Activated T-helper 9 cell treated with anti-CD3 and anti-CD28 coated beads, Interleukin-2, amount 50 U/mL, for 16 hours (primary cell): ENCODE measurements around the gene EIF3B.
"Not testable (repeated sequence)": the region's sequence is repeated elsewhere in the genome, so short reads cannot be mapped to it uniquely, and the experiment has no call there.

Experiments used
- DNase-seq: peaks from one replicate; pipeline ENCODE4 v3.0.0-alpha.2; 2020; ENCODE audit warnings: low read depth

EIF3B gene

GRCh38 chr7:2402687-2403013 is 48.0 kb downstream of the EIF3B start:
- no peak for DNase-seq

- DNase-seq = peak; percentile 91
Observed at GRCh38 chr7:2403014-2403717, 48.5 kb downstream of the EIF3B start, which contains the start of gene CHST12. Gene CHST12, plus strand, starts transcription at chr7:2403611. Its CDS starts 29,029 bp downstream, at chr7:2432640.

- DNase-seq = peak; percentile 16
Observed at GRCh38 chr7:2403718-2404648, 49.4 kb downstream of the EIF3B start.

GRCh38 chr7:2404714-2405119 is 50.1 kb downstream of the EIF3B start:
- no peak for DNase-seq

- no peak for DNase-seq
Observed at GRCh38 chr7:2405201-2405600, 50.6 kb downstream of the EIF3B start.

- DNase-seq = peak; percentile 40
Observed at GRCh38 chr7:2405601-2406345, 51.1 kb downstream of the EIF3B start.

- no peak for DNase-seq
Observed at GRCh38 chr7:2409745-2410414, 55.3 kb downstream of the EIF3B start.

GRCh38 chr7:2411049-2411448 is 56.4 kb downstream of the EIF3B start:
- DNase-seq = no peak

- DNase-seq = no peak
Observed at GRCh38 chr7:2411815-2412586, 57.4 kb downstream of the EIF3B start.

- DNase-seq = no peak
Observed at GRCh38 chr7:2412587-2413201, 58.1 kb downstream of the EIF3B start.

- DNase-seq = no peak
Observed at GRCh38 chr7:2416063-2416462, 61.4 kb downstream of the EIF3B start.

- DNase-seq = no peak
Observed at GRCh38 chr7:2416650-2417049, 62.0 kb downstream of the EIF3B start.

GRCh38 chr7:2417178-2417577 is 62.6 kb downstream of the EIF3B start:
- DNase-seq = not testable (repeated sequence)

GRCh38 chr7:2417981-2418481 is 63.4 kb downstream of the EIF3B start:
- peak; percentile 37 for DNase-seq

GRCh38 chr7:2420216-2420933 is 65.7 kb downstream of the EIF3B start:
- no peak for DNase-seq

GRCh38 chr7:2421943-2422310 is 67.3 kb downstream of the EIF3B start:
- no peak for DNase-seq

GRCh38 chr7:2425749-2426148 is 71.1 kb downstream of the EIF3B start:
- DNase-seq = no peak
